Measurements from ENCODE around the gene UBR3.

The UBR3 gene

DNA sequence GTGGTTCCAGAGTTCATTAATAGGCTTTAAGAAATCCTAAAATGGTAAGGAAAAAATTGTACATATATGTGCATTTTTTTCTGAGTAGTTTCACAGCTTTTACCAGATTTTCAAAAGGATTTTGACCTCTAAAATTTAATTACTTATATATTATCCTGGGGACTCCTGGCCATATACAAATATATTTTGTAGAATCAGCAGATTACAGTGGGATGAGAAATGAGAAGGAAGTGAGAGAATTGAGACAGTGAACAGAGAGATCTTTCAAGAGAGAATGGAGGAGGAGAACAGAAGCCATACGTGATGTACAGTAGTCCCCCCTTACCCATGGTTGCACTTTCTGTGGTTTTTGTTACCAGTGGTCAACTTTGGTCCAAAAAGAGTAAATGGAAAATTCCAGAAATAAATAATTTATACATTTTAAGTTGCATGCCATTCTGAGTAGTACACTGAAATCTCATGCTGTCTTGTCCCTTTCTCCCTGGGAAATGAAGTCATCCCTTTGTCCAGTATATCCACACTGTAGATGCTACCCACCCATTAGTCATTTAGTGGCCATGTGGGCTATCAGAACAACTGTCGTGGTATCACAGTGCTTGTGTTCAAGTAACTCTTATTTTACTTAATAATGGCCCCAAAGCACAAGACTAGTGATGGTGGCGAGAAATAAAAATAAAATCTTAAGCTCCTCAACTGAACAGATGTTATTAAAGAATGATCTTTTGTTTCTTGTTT lies 220.2 kb downstream of the UBR3 start:
- no peak for DNase-seq (ENCODE audit: low spot score)

DNA sequence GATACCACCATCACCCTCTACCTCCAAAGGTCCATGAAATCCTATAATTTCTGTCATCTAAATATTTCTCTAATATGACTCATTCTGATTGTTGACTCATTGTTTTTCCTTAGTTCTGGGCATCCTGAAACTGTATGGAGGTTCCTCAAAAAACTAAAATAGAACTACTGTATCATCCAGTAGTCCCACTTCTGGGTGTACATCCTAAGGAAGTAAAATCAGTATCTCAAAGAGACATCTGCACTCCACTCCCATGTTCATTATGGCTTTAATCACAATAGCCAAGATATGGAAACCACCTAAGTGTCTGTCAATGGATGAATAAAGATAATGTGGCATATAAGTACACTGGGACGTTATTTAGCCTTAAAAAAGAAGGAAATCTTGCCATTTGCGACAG lies 224.9 kb downstream of the UBR3 start:
- no peak for DNase-seq (ENCODE audit: low spot score)

DNA sequence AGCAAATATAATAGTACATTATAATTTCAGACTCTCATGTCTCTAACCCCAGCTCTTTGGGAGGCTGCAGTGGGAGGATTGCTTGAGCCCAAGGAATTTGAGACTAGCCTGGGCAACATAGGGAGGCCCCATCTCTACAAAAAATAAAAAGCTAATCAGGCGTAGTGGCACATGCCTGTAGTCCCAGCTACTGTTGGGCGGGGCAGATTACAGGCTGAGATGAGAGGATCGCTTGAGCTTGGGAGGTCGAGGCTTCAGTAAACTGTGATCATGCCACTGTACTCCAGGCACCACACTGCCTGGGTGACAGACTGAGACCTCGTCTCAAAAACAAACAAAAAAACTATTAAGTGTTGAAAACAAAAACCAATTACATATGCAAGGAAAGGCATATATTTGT lies 227.7 kb downstream of the UBR3 start:
- DNase-seq (ENCODE audit: low spot score) = no peak

DNA sequence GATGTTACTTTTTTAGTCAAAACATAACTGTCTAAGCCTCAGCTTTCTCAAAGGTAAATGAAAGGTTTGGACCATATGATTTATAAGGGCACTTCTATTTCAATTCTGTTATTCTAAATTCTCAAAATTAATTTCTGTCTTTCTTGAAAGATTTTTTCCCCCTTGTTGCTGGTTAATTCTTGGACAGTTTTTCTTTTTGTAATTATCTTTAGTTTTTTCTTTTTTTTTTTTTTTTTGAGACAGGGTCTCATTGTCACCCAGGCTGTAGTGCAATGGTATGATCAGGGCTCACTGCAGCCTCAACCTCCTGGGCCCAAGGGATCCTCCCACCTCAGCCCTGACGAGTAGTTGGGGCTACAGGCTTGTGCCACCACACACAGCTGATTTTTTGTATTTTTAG lies 229.6 kb downstream of the UBR3 start:
- DNase-seq (ENCODE audit: low spot score) = no peak

DNA sequence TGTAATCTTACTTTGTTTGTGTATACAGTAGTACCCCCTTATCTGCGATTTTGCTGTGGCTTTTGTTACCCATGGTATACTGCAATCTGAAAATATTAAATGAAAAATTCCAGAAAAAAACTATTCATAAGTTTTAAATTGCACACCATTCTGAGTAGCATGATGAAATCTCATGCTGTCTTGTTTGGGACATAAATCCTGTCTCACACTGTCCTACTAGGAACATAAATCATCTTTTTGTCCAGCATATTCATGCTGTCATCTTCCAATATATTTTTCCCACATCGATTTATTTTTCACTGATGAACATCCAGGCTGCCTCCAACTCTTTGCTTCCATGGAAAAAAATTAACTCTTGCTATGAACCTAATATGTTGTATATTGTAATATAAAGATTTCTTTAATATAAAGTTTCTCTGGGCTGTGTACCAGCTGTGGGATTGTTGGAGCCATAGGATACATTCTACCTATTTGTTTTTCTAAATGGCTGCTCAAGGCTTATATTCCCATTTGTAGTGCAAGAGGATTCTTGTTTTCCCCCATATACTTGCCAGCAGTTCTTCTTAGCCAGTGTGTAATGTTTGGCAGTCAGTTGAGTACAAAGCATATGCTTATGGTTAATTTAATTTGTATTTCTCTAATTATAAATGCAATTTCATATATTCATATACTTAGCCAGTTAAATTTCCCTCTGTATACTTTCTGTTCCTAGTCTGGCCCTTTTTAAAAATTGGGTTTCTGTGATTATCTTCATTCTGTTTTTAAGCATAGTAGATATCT lies 236.4 kb downstream of the UBR3 start:
- no peak for DNase-seq (ENCODE audit: low spot score)

DNA sequence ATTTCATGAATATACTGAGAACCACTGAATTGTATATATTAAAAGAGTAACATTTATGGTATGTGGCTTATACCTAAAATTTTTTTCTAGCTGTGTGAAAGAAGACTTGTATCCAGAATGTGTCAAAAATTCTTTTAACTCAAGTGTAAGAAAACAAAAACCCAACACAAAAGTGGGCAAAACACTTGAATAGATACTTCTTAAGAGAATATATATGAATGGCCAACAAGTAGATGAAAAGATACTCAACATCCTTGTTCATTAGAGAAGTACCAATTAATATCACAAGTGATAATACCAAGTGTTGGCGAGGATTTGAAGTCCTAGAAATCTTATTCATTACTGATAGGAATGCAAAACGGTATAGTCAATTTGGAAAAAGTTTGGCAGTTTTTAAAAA lies 243.5 kb downstream of the UBR3 start:
- no peak for DNase-seq (ENCODE audit: low spot score)

DNA sequence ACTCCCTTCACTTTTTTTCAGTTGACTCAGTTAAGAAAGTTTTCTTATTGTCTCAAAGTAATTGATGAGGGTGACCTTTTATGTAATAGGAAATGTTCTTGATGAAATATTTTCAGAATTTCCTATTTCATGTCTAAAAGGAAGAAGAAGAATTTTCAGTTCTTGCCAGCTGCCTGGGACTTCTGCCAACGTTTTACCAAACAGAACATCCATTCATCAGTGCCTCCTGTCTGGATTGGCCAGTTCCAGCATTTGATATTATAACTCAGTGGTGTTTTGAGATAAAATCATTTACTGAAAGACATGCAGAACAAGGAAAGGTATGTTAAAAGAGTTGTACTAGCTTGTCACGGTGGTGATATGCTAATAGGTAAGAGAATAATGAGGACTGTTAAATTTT lies 246.0 kb downstream of the UBR3 start:
- no peak for DNase-seq (ENCODE audit: low spot score)

DNA sequence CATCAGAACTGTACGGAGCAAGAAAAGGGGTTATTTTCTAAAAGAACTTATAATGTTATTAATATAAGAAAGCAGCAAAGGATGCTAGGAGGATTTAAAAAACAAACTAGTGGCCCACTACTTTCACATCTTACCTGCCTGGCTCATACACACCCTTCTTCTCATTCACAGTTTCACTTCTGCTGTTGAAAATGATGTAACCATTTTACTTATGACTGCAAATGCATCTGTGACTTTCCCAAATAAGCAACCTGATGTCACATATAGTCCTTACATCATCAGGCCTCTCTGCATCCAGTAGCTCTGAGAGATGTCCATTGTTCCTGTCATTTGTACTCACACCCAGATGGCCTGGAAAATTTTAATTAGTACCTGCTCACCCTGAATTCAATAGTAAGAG lies 248.9 kb downstream of the UBR3 start:
- peak; percentile 9 for DNase-seq (ENCODE audit: low spot score)

DNA sequence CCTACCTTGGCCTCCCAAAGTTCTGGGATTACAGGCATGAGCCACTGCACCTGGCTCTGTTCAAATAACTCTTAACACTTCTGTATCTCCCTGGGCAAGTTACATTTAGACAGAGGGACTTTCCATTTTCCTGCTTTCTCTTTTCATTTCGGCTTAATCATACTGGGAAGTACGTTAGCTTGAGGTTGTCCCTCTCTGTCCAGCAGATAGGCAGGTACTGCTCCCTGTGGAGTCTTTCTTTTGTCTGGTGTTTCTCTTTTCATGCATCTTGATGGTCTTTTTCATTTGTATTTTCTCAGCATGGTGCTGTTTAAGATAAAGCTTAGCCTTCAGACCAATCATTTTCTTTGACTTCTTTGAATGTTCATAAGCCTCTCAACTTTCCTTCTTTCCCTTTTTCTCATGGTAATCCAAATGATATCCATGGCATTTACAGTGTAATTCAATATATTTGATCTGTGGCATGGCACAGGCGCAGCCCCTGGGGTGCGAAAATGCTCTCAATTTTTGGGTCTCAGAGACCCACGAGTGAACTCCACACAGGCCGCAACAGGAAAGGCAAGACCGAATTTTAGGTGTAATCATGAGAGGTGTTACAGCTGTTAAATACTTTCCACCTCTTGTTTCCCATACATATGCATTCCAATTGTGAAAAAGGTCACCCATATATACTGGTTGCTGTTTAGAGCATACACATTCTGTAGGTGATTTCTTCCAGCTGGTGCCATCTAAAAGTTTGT lies 250.7 kb downstream of the UBR3 start:
- no peak for DNase-seq (ENCODE audit: low spot score)

DNA sequence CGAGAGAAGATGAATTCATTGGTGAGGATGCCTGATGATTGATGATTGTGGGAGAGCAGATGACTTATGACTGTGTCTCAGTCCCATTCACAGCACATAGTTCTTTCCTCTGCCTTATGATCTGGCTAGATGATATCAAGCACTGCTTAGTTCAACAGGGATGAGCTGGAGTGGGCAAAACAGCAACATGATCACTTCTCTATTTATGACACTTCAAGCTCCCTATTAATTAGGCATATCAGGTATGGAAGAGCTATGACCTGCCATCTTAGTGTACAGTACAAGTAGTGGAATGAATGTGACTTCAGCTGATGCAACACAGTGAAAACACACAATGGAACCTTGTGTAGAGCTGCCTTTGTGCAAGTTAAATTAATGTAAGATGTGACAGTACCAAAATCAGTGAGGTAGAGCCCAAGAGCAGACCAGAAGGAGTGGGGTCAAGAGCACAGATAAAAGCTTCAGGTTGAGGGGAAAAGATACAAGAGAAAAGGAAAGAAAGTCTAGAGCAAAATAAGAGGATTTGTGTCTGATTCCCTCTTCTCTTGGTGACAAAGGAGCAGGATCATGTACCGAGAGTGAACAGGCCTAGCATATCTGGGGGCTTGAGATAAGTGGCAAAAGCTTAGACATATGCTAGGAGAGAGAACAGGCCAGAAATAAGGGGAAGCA lies 257.7 kb downstream of the UBR3 start:
- DNase-seq (ENCODE audit: low spot score) = no peak

DNA sequence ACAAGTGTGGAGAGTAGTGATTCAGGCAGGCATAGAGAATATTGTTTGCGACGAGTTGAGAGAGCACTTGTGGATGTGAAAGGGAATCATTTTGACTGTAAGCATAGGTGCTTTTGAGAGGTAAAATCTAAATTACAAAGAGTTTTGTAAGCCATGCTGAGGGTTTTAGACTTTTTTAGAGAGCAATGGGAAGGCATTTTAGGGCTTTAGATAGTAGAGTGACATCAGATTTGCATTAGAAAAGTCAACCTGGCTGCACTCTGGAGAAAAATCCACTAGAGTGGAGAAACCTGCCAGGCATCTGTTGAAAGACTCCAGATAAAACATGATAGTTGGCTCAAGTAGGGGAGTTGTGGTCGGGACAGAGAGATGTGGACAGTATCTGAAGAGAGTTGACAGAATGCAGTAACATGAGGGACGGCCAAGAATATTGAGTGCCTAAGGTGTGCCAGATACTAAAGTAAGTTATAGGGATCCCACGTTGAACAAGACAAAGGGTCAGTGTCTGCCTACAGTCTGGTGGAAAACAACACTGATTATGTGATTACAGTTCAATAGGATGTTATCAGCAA lies 258.9 kb downstream of the UBR3 start:
- no peak for DNase-seq (ENCODE audit: low spot score)

DNA sequence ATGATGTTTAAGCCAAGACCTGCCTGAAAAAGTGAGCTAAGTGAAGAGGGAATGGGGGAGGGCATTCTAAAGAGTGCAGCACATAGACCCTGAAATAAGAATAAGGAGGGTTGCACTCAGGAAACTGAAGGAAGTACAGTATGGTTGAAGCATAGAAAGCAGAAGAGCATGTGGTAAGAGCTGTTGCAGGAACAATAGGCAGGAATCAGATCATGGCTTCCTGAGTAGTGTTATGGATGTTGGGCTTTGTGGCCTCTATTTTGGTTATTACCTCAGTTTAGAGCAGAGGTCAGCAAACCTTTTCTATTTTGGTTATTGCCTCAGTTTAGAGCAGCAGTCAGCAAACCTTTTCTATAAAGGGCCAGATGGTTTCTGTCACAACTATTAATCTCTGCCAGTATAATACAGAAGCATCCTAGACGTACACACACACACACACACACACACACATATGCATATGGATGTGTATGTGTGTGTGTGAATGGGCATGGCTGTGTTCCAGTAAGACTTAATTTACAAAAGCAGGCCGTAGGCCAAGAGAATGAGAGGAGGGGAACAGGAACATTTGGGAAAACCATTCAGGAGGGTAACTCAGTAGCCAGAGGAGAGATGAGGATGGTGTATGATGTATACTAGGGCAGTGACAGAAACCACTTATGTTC lies 259.6 kb downstream of the UBR3 start:
- DNase-seq (ENCODE audit: low spot score) = no peak

DNA sequence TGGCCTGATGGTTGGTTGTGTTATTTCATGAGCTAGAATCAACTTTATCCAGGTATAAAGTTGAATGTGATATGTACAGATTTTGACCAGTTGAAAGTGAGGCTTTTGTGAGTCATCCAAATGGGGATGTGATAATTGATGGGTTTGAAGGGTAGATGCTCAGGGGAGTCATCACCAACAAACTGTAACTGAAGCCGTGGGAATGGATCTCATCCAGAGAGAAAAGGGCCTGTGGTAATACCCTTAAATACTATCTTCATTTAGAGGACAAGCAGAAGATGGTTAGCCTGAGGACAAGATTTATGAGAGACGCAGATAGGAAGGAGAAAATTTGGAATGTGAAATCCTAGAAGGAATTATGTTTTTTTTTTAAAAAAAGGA lies 260.1 kb downstream of the UBR3 start:
- DNase-seq (ENCODE audit: low spot score) = no peak

DNA sequence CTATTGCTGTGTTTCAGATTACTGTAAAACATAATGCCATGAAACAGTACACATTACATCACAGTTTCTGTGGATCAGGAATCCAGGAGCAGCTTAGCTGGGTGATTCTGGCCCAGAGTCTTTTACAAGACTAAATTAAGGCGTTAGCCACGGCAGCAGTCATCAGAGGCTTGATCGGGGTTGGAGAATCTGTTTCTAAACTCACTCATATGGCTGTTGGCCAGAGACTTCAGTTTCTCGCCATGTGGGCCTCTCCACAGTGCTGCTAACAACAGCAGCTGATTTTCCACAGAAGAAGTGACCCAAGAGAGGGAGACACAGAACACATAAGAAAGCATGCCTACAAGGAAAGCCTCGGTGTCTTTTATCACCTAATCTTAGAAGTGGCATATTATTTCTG lies 261.5 kb downstream of the UBR3 start:
- DNase-seq (ENCODE audit: low spot score) = no peak

DNA sequence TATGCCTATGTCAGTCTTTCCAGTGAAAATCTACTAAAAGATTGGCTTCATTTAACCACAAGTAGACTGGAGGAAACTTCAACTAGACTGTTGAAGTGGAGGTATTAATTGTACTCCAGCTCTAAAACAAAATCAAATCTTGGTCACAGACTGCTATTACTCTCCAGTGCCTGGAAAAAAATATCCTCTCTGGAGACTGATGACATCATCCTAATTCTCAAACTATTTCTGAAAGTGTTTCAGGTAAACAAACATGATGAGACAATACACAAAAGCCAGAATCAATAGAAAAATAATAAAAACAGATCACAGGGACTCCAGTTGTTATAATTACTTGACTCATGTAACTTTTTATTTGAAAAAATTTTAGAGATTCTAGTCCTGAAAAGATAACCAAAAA lies 263.0 kb downstream of the UBR3 start:
- DNase-seq (ENCODE audit: low spot score) = no peak

DNA sequence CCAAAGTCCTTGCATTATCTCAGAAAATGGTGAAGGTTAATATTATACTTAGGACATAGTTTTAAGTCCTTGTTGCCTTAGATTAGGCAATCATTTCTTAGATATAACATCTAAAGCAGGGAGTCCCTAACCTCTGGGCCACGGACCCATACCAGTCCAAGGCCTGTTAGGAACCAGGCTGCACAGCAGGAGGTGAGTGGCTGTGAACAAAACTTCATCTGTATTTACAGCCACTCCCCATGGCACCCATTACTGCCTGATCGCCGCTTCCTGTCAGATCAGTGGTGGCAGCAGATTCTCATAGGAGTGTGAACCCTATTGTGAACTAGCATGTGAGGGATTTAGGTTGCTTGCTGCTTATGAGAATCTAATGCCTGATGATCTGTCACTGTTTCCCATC lies 264.2 kb downstream of the UBR3 start:
- DNase-seq (ENCODE audit: low spot score) = no peak

DNA sequence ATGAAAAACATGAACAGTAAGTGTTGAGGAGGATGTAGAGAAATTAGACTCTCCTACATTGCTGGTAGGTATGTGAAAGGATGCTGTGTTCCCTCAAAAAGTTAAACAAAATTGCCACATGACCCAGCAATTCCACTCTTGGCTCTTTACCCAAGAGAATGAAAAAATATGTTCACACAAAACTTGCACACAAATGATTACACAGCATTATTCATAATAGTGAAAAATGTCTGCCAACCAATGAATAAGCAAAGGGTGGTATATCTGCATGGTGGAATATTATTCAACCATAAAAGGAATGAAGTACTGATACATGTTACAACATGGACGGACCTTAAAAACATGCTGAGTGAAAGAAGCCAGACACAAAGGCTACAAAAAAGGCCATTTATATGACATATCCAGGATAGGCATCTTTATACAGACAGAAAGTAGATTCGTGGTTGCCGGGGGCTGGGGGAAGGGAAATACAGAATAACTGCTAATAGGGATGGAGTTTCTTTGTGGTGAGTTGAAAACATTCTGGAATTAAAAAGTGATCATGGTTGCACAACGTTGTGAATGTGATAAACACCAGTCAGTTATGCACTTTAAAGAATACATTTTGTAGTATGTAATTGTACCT lies 265.3 kb downstream of the UBR3 start:
- DNase-seq (ENCODE audit: low spot score) = no peak

DNA sequence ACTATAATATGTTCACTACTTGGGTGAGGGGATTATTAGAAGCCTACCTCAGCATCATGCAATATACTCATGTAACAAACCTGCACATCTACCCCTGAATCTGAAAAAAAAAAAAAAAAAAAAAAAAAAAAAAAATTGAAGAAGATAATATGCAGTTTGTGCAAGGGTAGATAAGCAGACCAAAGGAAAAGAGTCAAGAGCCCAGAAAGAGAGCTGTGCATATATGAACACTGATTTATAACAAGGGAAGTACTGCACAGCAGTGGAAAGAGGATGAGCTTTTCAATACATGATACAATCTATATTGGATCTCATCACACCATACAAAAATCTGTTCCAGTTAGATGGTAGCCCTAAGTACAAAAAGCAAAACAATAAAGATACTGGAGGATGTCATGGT lies 268.1 kb downstream of the UBR3 start:
- DNase-seq (ENCODE audit: low spot score) = no peak

DNA sequence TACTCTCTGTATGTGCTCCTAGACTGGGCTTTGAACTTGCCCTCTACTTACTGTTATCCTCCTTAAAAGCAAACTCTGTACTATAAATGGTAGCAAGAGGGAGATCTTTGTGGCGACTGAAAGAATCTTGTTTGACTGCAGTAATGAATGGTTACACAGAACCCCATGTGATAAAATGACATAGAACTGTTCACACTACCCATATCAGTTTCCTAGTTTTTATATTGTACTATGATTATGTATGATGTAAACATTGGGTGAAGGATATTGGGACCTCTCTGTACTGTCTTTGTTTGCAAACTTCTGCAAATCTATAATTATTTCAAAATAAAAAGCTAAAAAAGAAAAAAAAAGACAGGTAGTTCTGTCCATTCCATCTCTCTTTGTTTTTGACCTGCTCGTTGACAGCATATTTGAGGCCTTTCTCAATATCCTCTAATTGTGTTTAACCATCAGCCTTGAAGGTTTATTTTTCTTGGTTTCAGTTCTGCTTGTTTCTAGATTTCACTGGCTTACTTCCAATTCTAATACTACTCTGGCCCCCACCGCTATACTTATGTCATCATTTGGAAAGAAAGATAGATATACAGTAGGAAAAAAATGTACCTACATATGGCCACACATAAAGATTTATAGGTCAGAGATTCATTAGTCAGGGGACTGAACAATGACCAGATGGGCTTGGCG lies 271.5 kb downstream of the UBR3 start:
- DNase-seq (ENCODE audit: low spot score) = no peak

DNA sequence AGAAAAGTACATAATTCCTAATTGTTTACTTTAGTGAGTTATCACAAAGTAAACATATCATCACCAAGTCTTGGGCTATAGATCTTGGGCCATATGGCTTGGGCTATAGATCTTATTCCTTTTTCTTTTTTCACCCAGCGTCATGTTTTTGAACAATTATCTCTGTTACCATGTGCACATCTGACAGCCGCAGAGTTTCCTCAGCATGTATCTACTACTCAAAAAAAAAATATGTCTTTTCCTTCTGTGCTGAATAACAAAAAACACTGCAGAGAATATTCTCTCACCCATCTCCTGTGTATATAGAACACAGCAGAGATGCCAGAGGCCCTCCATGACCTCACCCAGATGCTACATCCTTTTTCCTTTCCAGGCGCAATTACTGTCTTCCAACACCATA lies 274.5 kb downstream of the UBR3 start:
- no peak for DNase-seq (ENCODE audit: low spot score)

All from NAMALWA (cell line).